Mesenteric fat pad (tissue), 1 donor: ENCODE measurements around the gene KIF18A. TPM values are rescaled to one million over a fixed set of nuclear protein-coding genes. Genes with fewer than 3 reads are reported as not detected.

Experiments used
- microRNA-seq: library from miRNA; unstranded; fragments of <30 nt; microRNA quantifications from one replicate; pipeline ENCODE4 v1.2.0, GENCODE V29; 2020; ENCODE audit warnings: borderline number of aligned reads
- total RNA-seq: library from RNA; stranded (reverse); fragmentation: NEBNext Ultra II Directional; extraction: Animal tissue kit (Norgen Biotek cat#: 25700); gene quantifications from one replicate; pipeline ENCODE4 v1.2.1, GENCODE V29; 2021
- donor health status: DM: yes; HTN: yes; CAD: no.

KIF18A gene
- total RNA-seq, 1 donor from 2014 or later = 0.32 TPM

Small RNAs within 50 kb of the gene (microRNA-seq; reads per million reads assigned to microRNA genes)
- not detected for gene MIR610

Other genes starting within 250 kb of the KIF18A start
- 7.7 TPM for gene METTL15, start 232 bp upstream of the KIF18A start, total RNA-seq